ENCODE data around the gene HDAC5.

The HDAC5 gene

DNA sequence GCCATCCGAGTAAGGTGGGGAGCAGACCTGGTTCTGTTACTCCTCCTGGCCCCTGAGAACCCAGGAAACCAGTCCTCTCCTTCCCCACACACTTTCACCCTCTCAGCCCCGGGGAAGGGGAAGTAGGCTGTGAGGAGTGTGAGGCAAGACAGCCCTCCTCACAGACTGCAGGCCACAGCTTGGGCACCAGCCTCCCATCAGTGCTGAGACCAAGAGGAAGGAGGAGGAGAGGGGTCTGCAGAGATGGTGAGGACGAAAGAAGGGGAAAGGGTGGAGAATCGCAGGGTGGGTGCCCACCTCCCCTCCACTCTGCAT is 45.9 kb downstream of the HDAC5 start:
- H3K4me3 ChIP-seq (replicated peaks in 1 of 2; ENCODE audit: low read depth in 2 of 2, low read length in 2 of 2) = no peak overlapping the region
- DNase-seq (ENCODE audit: low read depth in 2 of 2) = no peak
- TF ChIP-seq, protein P1, sequence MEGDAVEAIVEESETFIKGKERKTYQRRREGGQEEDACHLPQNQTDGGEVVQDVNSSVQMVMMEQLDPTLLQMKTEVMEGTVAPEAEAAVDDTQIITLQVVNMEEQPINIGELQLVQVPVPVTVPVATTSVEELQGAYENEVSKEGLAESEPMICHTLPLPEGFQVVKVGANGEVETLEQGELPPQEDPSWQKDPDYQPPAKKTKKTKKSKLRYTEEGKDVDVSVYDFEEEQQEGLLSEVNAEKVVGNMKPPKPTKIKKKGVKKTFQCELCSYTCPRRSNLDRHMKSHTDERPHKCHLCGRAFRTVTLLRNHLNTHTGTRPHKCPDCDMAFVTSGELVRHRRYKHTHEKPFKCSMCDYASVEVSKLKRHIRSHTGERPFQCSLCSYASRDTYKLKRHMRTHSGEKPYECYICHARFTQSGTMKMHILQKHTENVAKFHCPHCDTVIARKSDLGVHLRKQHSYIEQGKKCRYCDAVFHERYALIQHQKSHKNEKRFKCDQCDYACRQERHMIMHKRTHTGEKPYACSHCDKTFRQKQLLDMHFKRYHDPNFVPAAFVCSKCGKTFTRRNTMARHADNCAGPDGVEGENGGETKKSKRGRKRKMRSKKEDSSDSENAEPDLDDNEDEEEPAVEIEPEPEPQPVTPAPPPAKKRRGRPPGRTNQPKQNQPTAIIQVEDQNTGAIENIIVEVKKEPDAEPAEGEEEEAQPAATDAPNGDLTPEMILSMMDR (IDR thresholded peaks at IDR 0.05; ENCODE audit: low read depth, low read length) = no peak

DNA sequence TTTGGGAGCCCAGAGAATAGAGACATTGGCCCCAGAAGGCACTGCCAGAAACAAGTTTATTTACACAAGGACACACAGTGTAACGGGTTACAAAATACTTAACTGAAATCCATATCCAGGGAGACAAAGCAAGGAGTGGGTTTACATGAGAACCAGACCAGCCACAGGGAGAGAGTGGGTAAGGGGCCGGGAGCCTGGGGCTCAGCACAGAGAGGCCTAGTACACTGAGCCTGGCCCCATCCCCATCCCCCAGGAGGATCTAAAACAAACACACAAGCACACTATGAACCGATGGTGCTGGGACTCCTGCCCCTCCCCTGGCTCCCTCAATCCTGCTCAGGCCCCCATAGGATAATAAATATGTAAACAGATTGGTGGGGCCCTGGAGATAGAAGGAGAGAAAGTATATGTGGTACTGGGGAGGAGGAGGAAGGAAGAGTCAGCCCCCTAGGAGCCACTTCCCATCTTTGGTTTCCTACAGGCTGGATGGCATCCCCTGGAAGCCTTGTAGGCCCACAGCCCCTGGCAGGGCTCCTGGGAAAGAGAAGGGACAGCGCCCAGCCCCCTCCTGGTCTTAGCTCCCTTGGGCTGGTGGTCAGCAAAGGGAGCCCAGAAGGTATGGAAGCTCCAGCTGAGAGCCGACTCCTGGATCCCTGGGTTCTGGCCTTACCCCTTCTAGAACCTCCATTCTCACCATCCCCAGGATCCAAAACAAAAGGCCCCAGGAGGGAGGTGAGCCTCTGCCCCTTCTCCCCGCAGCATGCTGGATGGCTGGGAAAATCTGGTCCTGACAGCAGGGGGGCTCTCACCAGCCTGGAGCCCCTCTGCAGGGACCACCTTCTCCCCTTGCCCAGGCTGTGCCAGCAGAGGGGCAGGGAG is 46.5 kb downstream of the HDAC5 start:
- DNase-seq (ENCODE audit: low read depth in 2 of 2) = no peak
- no peak overlapping the region for H3K4me3 ChIP-seq (replicated peaks in 1 of 2; ENCODE audit: low read depth in 2 of 2, low read length in 2 of 2)
- TF ChIP-seq, protein P1 (IDR thresholded peaks at IDR 0.05; ENCODE audit: low read depth, low read length) = no peak

DNA sequence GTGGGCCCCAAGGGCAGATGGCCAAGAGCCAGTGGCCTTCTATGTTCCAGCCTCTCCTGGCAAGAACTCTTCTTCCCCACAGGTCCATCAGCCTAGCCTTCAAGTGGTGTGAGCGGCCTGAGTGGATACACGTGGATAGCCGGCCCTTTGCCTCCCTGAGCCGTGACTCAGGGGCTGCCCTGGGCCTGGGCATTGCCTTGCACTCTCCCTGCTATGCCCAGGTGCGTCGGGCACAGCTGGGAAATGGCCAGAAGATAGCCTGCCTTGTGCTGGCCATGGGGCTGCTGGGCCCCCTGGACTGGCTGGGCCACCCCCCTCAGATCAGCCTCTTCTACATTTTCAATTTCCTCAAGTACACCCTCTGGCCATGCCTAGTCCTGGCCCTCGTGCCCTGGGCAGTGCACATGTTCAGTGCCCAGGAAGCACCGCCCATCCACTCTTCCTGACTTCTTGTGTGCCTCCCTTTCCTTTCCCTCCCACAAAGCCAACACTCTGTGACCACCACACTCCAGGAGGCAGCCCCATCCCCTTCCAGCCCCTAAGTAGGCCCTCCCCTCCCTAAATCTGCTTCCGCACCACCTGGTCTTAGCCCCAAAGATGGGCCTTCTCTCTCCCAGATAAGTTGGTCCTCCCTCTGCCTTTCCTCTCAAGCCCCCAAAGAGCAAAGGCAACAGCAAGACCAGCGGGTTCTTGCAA is 47.7 kb downstream of the HDAC5 start:
- DNase-seq (ENCODE audit: low read depth in 2 of 2) = no peak
- TF ChIP-seq, protein P1 (IDR thresholded peaks at IDR 0.05; ENCODE audit: low read depth, low read length) = no peak
- H3K4me3 ChIP-seq (replicated peaks in 1 of 2; ENCODE audit: low read depth in 2 of 2, low read length in 2 of 2) = no peak overlapping the region

DNA sequence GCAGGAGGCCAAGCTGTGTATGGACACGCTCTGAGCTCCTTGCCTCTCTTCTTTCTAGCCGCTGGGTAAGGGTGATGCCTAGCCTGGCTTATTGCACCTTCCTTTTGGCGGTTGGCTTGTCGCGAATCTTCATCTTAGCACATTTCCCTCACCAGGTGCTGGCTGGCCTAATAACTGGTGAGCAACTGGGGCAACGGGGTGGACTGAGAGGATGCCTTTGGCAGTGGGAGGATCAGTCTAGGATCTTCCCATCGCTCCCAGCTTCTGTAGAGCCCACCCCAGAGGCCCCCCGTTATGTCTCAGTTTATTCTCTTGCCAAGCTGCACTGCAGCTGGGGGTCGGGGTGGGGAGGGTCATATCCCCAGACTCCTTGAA is 48.5 kb downstream of the HDAC5 start:
- H3K4me3 ChIP-seq (replicated peaks in 1 of 2; ENCODE audit: low read depth in 2 of 2, low read length in 2 of 2) = no peak overlapping the region
- no peak for DNase-seq (ENCODE audit: low read depth in 2 of 2)
- TF ChIP-seq, protein P1 (IDR thresholded peaks at IDR 0.05; ENCODE audit: low read depth, low read length) = no peak

DNA sequence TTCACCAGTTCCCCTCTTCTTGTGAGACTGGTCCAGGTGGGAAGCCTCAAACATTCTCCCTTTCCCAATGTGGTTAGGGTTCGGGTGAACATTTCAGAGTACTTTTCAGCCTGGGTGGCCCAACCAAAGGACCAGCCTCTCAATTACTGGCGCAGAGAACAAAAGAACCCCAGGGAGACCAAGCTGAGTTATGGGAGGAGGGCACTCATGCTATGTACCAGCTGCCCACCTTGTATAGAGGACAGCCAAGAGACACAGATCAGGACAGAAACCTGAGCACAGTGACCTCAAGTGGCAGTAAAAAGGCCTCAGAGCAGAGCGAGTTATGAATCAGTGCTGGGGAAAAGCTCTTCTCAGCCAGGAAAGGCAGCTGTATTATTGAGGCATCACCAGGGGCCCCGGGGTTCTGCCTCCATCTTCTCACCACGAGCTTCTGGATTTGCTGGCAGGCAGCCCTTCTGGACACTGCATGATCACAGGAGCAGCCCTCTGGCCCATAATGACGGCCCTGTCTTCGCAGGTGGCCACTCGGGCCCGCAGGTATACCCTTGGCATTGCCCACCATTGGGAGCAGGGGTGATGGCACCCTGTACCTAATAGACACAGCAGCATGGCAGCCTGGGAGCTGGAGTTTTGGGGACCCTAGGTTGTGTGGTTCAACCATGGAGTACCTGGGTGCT is 49.1 kb downstream of the HDAC5 start:
- no peak for DNase-seq (ENCODE audit: low read depth in 2 of 2)
- no peak overlapping the region for H3K4me3 ChIP-seq (replicated peaks in 1 of 2; ENCODE audit: low read depth in 2 of 2, low read length in 2 of 2)
- TF ChIP-seq, protein P1 (IDR thresholded peaks at IDR 0.05; ENCODE audit: low read depth, low read length) = no peak

DNA sequence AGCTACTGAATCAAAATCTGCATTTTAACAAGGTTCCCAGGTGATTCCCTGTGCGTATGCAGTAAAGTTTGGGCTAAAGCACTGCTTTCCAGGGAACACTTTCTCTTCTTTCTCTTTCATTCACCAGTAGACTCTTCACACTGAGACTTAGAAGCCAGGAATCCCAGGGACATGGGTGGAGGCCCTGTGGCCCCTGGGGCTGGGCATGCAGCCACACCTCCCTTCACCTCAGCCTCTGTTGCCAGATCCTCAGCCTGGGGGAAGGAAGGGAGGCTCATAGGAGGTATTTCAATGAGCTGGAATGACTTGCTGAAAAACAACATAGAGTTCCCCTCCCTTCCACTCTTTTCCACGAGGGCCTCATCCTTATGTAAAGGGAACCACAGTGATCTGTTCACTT is 51.7 kb downstream of the HDAC5 start:
- peak in 1 of 2 donors; percentile 23 for DNase-seq (ENCODE audit: low read depth in 2 of 2)
- peak overlapping the region; percentile 72 to 80 for H3K4me3 ChIP-seq (replicated peaks in 1 of 2; ENCODE audit: low read depth in 2 of 2, low read length in 2 of 2)
- TF ChIP-seq, protein P1 (IDR thresholded peaks at IDR 0.05; ENCODE audit: low read depth, low read length) = no peak

Data from cardiac fibroblast (primary cell).